GM21367 (cell line): Measurements from ENCODE around the gene CIAO3.

ENCODE experiments used
- ATAC-seq: cut with Tn5 transposase; IDR thresholded peaks from one replicate; pipeline ENCODE4 v1.9.1; 2021; ENCODE audit not compliant: unreplicated experiment

CIAO3 gene

GRCh38 chr16:711548-712320 lies 29.1 kb downstream of the CIAO3 start:
- ATAC-seq = no peak

GRCh38 chr16:711084-711483 lies 29.7 kb downstream of the CIAO3 start:
- ATAC-seq = no peak

- no peak for ATAC-seq
Observed at GRCh38 chr16:710500-711075, 30.2 kb downstream of the CIAO3 start.

- ATAC-seq = no peak
Observed at GRCh38 chr16:709566-710499, 31.0 kb downstream of the CIAO3 start.

- no peak for ATAC-seq
Observed at GRCh38 chr16:708959-709358, 31.8 kb downstream of the CIAO3 start.

- no peak for ATAC-seq
Observed at GRCh38 chr16:708019-708418, 32.8 kb downstream of the CIAO3 start.

GRCh38 chr16:707062-707538 lies 33.7 kb downstream of the CIAO3 start:
- no peak for ATAC-seq

GRCh38 chr16:706189-707061 lies 34.4 kb downstream of the CIAO3 start:
- no peak for ATAC-seq

GRCh38 chr16:705431-706188 lies 35.2 kb downstream of the CIAO3 start, which contains the start of gene FBXL16:
Gene FBXL16, minus strand, starts transcription at chr16:705801. Its CDS starts 8,396 bp downstream, at chr16:697405.
- ATAC-seq = no peak

- ATAC-seq = no peak
Observed at GRCh38 chr16:704552-705380, 36.0 kb downstream of the CIAO3 start.

- ATAC-seq = no peak
Observed at GRCh38 chr16:704047-704446, 36.8 kb downstream of the CIAO3 start.

GRCh38 chr16:703406-703805 lies 37.4 kb downstream of the CIAO3 start:
- ATAC-seq = no peak

- no peak for ATAC-seq
Observed at GRCh38 chr16:702341-702740, 38.5 kb downstream of the CIAO3 start.

- ATAC-seq = no peak
Observed at GRCh38 chr16:700684-701584, 39.9 kb downstream of the CIAO3 start.

GRCh38 chr16:698911-699671 lies 41.7 kb downstream of the CIAO3 start:
- no peak for ATAC-seq

GRCh38 chr16:695355-696089 lies 45.3 kb downstream of the CIAO3 start:
- ATAC-seq = no peak
